ENCODE measurements around the gene TRABD2B. TPM values are rescaled to one million over a fixed set of nuclear protein-coding genes. Genes with fewer than 3 reads are reported as not detected.

The TRABD2B gene
- total and polyA plus RNA-seq, 2 donors, result 2.4 to 6.1 TPM

DNA sequence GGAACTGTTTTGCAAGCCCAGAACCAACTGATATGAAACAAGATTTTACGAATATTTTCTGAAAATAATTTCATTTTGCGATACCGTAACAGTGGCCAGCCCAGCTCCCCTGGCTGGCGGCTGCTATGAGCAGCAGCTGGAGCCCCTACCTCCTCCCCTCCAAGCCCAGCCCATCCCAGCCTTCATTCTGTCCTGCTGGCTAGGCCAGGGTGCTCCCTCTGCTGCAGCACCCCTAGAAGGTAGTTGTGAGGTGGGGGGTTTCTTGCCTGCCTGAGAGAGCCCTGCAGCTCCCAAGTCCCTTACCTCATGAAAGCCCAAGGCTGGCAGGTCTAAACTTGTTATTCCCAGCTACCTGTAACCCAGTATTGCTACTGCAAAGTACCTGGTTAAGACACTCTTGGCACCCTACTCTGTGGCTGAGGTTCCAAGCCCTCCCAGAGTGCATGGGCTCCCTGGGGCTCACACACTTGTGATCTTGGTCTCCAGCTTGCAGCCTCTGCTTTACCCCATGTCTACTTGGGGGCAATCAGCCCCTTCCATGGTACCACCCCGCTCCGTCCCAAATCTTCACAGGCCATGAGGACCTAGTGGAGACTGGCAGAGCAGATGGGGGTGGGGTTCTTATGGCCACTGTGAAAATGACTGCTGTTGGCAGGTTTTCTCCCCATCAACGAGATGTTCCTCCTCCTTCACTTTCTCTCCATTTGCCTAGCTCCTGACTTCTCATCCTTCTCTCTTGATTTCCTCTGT, 239.8 kb downstream of the TRABD2B start:
- H3K27ac ChIP-seq (ENCODE audit: low read depth), result no peak overlapping the region
- H3K36me3 ChIP-seq (ENCODE audit: insufficient read depth), result no peaks in the 10 kb centered on the region
- H3K4me3 ChIP-seq (ENCODE audit: low read depth, low read length), result no peak overlapping the region
- DNase-seq (ENCODE audit: extremely low spot score), result no peak
- no peaks in the 10 kb centered on the region for H3K4me1 ChIP-seq (ENCODE audit: insufficient read depth)
- 79% methylated on average over 7 of the region's 7 CpGs for WGBS

DNA sequence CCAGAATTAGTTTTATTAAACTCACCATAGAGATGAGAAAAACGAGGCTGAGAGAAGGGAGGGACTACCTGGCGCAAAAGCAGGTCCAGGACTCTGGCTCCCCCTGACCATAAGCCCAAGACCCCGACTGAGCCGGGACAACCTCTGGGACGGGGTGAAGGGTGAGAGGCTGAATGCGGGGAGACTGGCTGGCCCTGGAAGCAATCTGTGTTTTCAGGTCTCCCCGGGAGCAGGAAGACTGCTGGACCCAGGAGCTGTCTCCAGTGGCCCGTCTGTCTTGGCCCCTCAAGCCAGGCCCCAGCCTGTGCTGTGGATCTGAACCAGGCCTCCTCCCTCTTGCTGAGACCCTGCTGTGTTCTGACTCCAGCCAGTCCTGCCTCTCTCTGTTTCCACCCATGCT, 240.8 kb downstream of the TRABD2B start:
- no peak overlapping the region for H3K27ac ChIP-seq (ENCODE audit: low read depth)
- 89% methylated on average over 8 of the region's 8 CpGs for WGBS
- H3K4me3 ChIP-seq (ENCODE audit: low read depth, low read length), result no peak overlapping the region
- DNase-seq (ENCODE audit: extremely low spot score), result no peak
- no peaks in the 10 kb centered on the region for H3K4me1 ChIP-seq (ENCODE audit: insufficient read depth)
- H3K36me3 ChIP-seq (ENCODE audit: insufficient read depth), result no peaks in the 10 kb centered on the region

DNA sequence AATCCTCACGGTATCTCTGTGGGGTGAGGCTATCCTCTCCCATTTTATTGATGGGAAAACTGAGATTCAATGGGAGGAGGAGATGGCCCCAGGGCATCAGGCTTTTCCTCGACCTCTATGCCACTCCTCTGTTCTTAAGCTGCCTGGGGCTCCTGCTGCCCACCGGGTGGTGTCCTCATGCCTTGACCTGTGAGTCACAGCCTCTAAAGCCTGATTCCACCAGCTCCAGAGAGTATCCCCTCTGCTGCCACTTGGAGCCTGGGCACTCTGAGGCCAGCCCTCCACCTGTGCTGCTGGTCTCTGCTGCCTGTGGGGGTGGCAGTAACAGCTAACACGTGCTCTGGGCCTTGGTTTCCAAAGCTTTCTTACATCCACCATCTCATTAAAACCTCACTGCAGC, 241.2 kb downstream of the TRABD2B start:
- Histone ChIP-seq H3K27ac (ENCODE audit: low read depth) (no peak overlapping the region), H3K36me3 (ENCODE audit: insufficient read depth) (no peaks in the 10 kb centered on the region), H3K4me1 (ENCODE audit: insufficient read depth) (no peaks in the 10 kb centered on the region), H3K4me3 (ENCODE audit: low read depth, low read length) (no peak overlapping the region)
- DNase-seq (ENCODE audit: extremely low spot score), result no peak
- 91% methylated on average over 4 of the region's 4 CpGs for WGBS

DNA sequence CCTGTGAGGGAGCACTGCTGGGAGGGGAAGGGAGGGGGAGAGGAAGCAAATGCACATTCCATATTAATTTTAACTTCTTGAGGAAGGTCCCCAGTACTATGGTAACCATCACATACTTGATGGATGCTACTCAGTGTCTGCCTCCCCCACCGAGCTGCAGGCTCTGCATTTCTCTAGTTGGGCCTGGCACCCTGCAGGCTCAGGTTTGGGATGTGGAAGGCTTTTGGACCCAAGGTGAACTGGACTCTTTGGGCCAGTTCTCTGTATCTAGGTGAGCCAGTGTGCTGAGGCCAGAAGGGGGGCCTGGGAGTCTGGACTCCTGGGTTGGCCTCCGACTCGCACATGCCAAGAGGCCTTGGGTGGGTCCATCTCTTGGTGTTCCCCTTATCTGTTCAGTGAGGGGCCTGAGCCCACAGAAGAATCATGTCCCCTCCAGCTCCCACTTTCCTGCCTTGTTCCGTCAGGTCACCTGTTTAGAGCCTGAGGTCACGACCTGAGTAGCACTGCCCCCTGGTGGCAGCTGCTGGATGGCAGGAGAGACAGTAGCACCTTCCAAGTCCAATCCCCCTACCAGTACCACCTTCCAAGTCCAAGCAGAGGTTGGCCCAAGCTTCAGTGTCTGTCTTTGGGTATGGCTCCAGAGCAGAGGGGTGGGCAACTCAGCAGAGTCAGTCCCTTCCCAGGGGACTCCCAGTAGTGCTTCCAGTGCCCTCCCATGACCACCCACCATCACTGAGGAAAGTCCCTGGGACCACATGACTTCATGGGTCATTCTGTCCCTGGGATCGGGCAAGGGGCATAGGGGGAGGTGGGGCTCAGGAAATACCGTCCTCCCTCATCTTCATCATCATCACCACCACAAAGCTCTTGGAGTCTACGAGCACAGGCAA, 241.8 kb downstream of the TRABD2B start:
- DNase-seq (ENCODE audit: extremely low spot score), result no peak
- no peak overlapping the region for H3K4me3 ChIP-seq (ENCODE audit: low read depth, low read length)
- no peaks in the 10 kb centered on the region for H3K36me3 ChIP-seq (ENCODE audit: insufficient read depth)
- H3K4me1 ChIP-seq (ENCODE audit: insufficient read depth), result no peaks in the 10 kb centered on the region
- WGBS, result 90% methylated on average over 8 of the region's 8 CpGs
- no peak overlapping the region for H3K27ac ChIP-seq (ENCODE audit: low read depth)

DNA sequence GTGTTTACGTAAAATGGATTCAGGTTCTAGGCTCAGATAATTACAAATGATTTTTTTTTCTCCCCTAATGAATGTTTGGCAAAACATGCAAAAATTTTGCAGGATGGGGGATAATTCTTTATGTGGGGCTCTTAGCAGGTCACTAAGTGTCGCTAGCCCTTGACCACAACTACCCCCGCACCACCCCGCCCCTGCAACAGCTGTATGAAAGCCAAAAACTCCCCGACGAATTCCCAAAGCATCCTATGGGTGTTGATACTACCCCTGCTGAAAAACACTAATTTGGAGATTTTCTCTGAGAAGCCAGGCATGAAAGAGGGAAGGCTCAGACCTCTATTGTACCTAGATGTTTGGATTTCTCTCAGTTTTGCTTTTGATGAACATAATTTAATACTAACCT, 243.0 kb downstream of the TRABD2B start:
- Histone ChIP-seq H3K4me3 (ENCODE audit: low read depth, low read length) (no peak overlapping the region), H3K4me1 (ENCODE audit: insufficient read depth) (no peaks in the 10 kb centered on the region), H3K36me3 (ENCODE audit: insufficient read depth) (no peaks in the 10 kb centered on the region), H3K27ac (ENCODE audit: low read depth) (no peak overlapping the region)
- DNase-seq (ENCODE audit: extremely low spot score), result no peak
- WGBS, result 80% methylated on average over 6 of the region's 6 CpGs

DNA sequence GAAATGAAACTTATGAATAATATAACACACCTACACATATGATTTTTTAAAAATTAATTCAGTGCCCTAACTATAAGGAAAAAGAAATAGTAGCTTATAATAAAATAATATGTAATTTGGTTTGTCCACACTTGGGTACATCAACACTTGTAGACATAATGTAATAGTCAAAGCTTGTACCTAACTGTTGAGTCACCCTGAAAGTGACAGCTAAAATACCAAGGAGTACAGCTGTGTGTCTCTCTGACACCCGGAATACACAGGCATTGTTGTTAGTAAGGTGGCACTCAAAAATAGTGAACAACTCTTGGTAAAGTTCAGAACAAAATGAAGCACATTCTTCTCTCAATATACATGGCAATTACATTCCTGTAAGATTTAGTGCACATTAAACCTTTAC, 243.4 kb downstream of the TRABD2B start:
- no peaks in the 10 kb centered on the region for H3K36me3 ChIP-seq (ENCODE audit: insufficient read depth)
- no peak overlapping the region for H3K4me3 ChIP-seq (ENCODE audit: low read depth, low read length)
- no peak for DNase-seq (ENCODE audit: extremely low spot score)
- no peak overlapping the region for H3K27ac ChIP-seq (ENCODE audit: low read depth)
- WGBS, result 82% methylated on average over 1 of the region's 1 CpG
- no peaks in the 10 kb centered on the region for H3K4me1 ChIP-seq (ENCODE audit: insufficient read depth)

DNA sequence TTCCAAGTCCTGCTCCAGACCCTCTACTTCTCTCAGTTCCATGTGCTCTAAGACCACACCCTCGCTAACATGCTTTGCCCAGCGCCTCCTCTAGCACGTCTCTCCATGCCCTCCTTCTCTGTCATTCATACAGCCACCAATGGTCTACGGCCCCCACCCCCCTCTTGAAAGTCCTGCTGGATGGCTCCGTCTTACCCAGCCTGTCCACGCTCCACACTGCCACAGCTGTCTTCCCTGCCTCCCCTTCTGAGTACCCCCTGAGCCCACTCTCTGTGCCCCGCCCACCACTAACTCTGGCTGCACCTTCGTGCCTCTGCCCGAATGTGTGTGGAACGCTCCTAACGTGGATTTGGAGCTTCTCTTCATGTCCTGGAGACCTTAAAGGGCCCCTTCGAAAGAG, 244.6 kb downstream of the TRABD2B start:
- Histone ChIP-seq H3K36me3 (ENCODE audit: insufficient read depth) (no peaks in the 10 kb centered on the region), H3K4me3 (ENCODE audit: low read depth, low read length) (no peak overlapping the region), H3K27ac (ENCODE audit: low read depth) (no peak overlapping the region), H3K4me1 (ENCODE audit: insufficient read depth) (no peaks in the 10 kb centered on the region)
- DNase-seq (ENCODE audit: extremely low spot score), result no peak
- WGBS, result 83% methylated on average over 12 of the region's 12 CpGs

DNA sequence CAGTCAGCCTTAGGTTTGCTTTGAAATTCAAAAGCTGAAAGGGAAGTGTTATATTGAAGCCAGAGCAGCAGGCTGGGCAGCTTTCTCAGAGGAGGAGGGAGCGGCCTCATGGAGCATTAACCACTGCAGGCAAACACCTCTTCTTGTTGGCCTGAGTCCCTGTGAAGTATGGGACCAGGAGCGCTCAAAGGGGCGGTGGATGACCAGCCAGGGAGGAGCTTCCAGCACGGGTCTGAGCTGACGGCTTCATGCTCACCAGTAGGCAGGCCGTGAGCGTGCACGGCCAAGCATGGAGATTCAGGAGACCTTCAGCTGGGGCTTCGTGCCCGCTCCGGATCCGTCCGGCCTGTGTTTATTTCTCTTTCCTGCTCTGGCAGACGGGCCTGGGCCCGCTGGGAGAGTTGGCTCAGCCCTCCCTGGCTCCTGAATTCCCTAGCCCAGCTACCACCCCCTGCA, 245.2 kb downstream of the TRABD2B start:
- H3K4me3 ChIP-seq (ENCODE audit: low read depth, low read length), result no peak overlapping the region

DNA sequence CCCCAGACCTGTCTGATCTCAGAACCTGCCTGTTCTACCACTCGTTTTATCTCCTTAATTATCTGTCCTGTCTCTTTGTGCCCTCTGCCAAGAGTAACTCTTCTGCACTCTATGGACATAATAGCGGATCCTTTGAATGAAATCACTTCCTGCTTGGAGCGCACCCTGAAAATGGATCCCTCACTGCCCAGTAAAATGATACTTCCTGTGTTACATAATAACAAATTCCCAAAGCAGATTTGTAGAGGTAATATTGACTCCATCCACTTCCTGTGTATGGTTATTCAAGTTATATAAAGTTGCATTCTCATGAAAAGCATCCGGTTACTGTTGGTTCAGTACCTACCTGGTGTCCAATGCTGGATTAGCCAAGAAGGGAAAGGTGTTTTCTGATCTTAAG, 246.0 kb downstream of the TRABD2B start:
- no peak for DNase-seq (ENCODE audit: extremely low spot score)
- H3K4me1 ChIP-seq (ENCODE audit: insufficient read depth), result no peaks in the 10 kb centered on the region
- no peaks in the 10 kb centered on the region for H3K36me3 ChIP-seq (ENCODE audit: insufficient read depth)
- no peak overlapping the region for H3K27ac ChIP-seq (ENCODE audit: low read depth)
- H3K4me3 ChIP-seq (ENCODE audit: low read depth, low read length), result no peak overlapping the region
- 83% methylated on average over 4 of the region's 4 CpGs for WGBS

More for the DNA sequence above, 245.2 kb downstream of the TRABD2B start:
- H3K36me3 ChIP-seq (ENCODE audit: insufficient read depth), result no peaks in the 10 kb centered on the region
- peak overlapping the region; percentile 34 for H3K27ac ChIP-seq (ENCODE audit: low read depth)
- no peaks in the 10 kb centered on the region for H3K4me1 ChIP-seq (ENCODE audit: insufficient read depth)
- WGBS, result 16% methylated on average over 15 of the region's 15 CpGs
- peak; percentile 37 for DNase-seq (ENCODE audit: extremely low spot score)

DNA sequence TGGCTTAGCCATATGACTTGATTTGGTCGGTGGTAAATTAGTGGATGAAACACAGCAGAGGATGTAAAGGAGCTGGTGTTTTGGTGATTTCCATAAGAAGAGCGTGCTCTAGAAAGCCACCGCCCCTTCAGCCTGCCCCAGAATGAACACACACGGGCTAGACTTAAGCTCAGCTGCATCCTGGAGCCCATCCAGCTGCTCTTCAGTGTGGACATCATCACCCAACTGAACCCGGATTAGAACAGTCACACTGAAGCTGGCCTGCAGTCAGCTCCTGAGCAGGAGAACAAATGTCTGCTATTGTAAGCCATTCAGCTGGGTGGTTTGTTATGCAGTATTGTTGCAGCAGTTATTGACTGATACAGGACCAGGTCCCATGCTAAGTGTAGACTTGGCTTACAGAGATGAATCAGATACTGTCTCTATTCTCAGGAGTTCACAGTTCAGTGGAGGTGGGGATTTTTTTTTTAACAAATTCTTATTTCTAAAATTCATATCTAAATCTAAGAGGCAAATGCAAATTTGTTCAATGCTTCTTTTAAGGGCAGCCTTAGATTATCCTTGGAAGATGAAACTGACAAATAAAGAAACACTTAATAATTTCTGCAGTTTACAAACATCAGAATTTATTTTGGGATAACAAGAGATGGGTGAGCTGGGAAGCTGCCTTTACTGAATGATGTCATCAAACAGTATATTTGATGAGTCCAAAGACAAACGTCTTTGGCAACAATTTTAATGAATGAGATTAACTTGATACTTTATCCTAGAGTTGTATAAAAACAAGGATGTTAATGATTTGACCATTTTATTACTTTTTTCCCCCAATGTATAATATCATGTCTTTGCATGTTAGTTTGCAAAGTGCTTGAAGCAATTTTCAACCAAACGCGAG, 251.2 kb downstream of the TRABD2B start:
- Histone ChIP-seq H3K36me3 (ENCODE audit: insufficient read depth) (no peaks in the 10 kb centered on the region), H3K4me3 (ENCODE audit: low read depth, low read length) (no peak overlapping the region), H3K27ac (ENCODE audit: low read depth) (no peak overlapping the region), H3K4me1 (ENCODE audit: insufficient read depth) (no peaks in the 10 kb centered on the region)
- WGBS, result 66% methylated on average over 8 of the region's 8 CpGs
- DNase-seq (ENCODE audit: extremely low spot score), result no peak

DNA sequence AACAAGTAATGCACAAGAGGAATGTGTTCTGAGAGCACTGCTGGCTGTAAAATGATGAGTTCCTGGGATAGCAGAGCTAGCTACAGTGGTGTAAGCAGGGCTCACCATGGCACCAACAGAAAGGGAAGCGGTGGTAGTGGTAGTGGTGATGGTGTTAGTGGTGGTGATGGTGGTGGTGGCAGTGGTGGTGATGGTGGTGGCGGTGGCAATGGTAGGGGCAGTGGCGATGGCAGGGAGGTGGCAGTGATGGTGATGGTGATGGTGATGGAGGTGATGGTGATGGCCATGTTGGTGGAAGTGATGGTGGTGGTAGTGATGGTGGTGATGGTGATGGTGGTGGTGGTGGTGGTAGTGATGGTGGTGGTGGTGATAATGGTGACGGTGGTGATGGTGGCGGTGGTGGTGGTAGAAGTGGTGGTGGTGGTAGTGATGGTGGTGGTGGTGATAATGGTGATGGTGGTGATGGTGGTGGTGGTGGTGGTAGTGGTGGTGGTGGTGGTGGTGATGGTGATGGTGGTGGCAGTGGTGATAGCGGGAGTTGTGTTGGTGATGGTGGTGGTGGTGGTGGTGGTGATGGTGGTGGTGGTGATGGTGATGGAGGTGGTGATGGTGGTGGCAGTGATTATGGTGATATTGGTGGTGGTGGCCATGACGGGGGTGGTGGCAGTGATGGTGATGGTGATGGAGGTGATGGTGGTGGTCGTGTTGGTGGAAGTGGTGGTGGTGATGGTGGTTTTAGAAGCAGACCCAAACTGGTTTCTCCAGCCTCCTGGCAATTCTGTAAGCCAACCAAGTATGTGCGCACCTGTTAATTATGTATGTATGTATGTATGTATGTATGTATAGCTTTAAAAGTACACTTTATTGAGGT, 254.1 kb downstream of the TRABD2B start:
- Histone ChIP-seq H3K4me1 (ENCODE audit: insufficient read depth) (no peaks in the 10 kb centered on the region), H3K27ac (ENCODE audit: low read depth) (no peak overlapping the region), H3K4me3 (ENCODE audit: low read depth, low read length) (no peak overlapping the region), H3K36me3 (ENCODE audit: insufficient read depth) (no peaks in the 10 kb centered on the region)
- no peak for DNase-seq (ENCODE audit: extremely low spot score)
- 91% methylated on average over 9 of the region's 9 CpGs for WGBS

DNA sequence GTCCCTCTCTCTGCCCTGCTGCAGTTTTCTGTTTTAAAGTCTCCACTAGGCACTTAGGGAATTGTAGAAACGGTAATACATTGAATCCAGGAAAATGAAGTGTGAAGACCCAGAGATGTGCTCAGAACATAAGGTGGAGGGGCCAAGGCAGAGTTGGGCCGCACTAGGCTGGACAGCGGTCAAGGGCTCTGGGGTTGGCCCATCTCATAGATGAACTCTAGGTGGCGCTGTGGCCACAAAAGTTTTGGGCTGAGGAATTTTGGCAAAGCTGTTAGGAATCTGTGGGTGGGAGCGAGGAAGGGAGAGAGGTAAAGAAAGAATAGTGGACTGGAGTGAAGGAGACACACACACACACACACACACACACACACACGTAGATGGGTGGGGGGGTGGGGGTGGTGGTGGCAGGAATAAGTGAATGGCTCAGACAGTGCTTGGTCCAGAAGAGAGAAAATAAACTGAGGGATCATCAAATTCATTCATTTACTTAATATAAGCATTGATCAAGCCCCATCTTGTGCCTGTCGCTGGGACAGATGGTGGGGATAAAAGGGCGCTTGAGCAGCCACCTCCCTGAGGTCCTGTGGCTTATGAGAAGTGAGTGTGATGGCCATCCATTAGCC, 258.5 kb downstream of the TRABD2B start:
- Histone ChIP-seq H3K27ac (ENCODE audit: low read depth) (no peak overlapping the region), H3K36me3 (ENCODE audit: insufficient read depth) (no peaks in the 10 kb centered on the region), H3K4me3 (ENCODE audit: low read depth, low read length) (no peak overlapping the region), H3K4me1 (ENCODE audit: insufficient read depth) (no peaks in the 10 kb centered on the region)
- peak; percentile 59 for DNase-seq (ENCODE audit: extremely low spot score)
- 16% methylated on average over 8 of the region's 8 CpGs for WGBS

All from urinary bladder (tissue), 4 donors.